Left kidney (tissue), 2 donors: ENCODE results near the gene ANKH. TPM values are rescaled to one million over a fixed set of nuclear protein-coding genes. Genes with fewer than 3 reads are reported as not detected.

Experiments used
- DNase-seq: peaks from one replicate; pipeline ENCODE4 v3.0.0-alpha.2; 2013
- polyA plus RNA-seq: library from polyadenylated mRNA; unstranded; fragments of 120-200 nt; gene quantifications from one replicate; pipeline ENCODE4 v1.2.1, GENCODE V29; 2013; ENCODE audit not compliant: insufficient read length

ANKH gene
- polyA plus RNA-seq, 1 donor, result 10.5 TPM

- DNase-seq, result no peak
These were observed 156.1 kb downstream of the ANKH start for GRCh38 chr5:14715481-14715880.

GRCh38 chr5:14714706-14715105 lies 156.9 kb downstream of the ANKH start:
- no peak for DNase-seq

DNA sequence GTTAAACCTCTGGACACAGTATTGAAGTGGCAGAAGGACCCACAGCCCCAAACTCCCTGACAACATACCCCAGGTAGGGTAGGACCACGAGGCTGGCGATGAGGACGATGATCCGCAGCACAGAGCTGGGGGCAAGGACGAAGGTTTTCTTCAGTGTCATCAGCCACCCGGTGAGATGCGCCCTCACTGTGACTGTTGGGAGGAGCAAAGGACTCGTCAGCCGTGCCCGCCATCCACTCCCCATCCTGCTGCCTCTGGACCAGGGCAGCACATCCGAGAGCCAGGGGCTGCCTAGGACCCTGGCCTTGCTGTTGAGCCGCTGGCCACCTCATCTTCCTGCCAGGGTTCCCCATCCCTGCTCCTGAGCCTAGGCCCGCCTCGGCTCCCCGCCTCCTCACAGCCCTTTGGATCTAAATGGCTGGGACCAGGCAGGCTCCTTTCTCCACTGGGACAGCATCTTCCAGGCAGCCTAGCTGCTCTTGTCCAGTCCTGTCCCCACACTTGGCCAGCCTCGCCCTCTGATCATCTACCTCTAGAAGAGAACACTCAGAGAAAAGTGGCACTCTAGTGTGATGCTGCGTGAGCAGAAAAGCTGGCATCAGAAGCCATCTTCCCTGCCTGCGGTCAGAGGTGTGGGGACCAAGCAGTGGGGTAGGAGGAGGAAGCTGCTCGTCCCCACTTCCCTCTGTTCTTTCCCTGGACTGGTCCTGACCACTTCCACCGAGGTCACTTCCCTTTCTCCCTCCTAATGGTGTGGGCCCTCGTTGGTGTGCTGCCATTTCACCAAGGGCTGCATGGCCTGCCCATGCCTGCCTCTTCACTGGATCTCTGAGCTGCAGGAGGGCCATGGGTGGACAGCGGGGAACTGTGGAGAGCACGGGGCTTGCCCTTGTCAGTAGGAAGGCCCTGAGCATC lies 157.8 kb downstream of the ANKH start:
- no peak for DNase-seq

DNA sequence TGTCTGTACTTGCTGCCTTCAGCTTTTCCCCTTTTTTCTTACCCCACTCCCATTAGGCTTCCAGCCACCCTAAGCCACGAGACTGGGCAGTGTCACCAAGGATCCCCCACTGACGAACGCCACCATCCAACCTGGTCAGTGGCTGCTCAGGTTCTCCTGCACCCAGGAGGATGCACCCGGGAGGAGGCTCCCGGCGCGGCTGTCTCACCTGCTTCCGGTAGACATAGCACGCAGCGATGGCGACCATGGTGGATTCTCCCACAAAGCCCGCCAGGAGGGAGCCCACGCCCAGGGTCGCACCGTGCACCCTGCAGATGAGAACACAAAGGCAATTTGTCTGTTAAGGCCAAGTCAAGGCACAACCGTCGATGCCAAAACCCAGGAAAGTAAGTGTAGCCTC lies 158.9 kb downstream of the ANKH start:
- no peak for DNase-seq

DNA sequence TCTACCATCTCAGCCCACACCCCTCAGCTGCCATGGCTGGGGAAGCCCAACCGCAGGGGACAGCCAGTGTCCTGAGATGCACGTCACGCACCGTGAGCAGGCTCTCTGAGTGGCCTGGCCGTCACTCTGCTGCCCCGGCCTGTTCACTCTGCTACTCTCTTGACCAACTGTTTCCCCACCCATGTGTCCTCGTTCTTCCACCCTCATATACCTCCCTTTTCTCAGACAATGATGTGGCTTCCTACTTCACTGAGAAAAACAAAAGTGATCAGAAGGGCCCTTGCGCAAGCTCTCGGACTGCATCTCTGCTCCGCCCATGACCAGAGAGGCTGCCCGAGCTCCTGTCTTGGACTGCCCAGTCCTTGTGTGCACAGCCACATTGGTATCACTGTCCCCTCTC lies 159.4 kb downstream of the ANKH start:
- DNase-seq, result no peak

GRCh38 chr5:14710313-14710994 lies 161.1 kb downstream of the ANKH start:
- no peak for DNase-seq

DNA sequence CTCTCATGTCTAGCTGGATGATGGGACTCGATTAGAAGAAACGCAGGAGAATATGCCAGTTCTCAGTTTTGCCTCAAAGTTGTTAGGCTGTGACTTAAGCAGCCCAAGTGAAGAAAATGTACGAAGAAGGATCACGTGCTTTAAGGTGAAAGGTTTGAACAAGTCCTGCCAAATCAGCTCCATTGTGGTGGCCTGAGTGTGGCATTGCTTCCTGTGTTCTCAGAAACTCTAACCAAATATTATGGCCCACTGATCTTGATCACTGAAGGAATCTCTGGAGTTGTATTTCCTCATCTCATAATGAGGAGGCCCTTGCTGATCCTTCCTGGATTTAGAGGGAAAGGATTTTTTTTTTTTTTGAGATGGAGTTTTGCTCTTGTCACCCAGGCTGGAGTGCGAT lies 163.0 kb downstream of the ANKH start:
- no peak for DNase-seq

DNA sequence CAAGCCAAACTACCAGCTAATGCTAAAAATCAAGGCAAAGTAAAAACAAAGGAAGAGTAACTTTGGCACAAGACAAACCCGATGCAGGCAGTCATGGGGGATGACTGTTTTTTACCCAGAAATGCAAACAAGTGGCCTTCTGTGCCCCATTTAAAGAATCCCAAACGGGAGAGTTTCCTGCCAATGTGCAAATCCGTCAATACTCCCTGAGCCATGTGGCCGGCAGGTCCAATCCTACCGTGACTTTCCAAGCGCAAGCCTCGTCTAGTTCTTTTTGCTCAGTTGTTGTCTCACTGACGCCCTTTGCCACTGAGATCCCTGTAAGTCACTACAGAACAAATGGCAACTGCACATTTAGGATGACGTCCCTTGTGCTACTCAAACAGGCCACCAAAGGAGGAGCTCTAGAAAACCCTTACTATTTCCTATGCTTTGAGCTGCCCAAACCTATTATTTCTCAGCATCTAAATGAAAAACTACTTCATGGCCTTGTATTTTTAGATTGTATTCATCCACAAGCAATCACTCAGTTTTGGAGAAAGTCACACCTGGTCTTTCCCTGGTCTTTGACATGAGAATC lies 163.7 kb downstream of the ANKH start:
- no peak for DNase-seq

GRCh38 chr5:14706615-14707021 lies 165.0 kb downstream of the ANKH start:
- no peak for DNase-seq

GRCh38 chr5:14705556-14705955 lies 166.0 kb downstream of the ANKH start:
- no peak for DNase-seq

GRCh38 chr5:14702238-14702839 lies 169.2 kb downstream of the ANKH start:
- no peak for DNase-seq

DNA sequence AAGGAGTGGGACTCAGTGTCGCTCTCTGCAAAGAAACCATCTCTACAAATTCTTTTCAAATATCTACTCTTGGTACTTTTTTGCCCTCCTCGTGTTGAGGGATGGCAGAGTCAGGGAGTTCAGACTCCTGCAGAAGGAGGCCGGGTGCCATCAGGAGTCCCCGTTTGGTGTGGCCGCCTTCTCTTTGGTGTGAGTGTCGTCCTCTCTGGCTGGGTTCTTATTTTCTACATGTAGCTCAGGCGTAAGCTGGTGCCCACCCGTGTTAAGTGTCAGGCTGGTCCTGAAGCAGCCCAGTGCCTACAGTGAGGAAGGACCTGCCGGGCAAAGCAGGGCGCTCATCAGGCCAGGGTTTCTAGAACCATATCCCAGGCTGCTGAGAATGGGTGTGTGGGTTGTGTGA lies 170.0 kb downstream of the ANKH start:
- DNase-seq, result no peak

GRCh38 chr5:14700478-14701436 lies 170.8 kb downstream of the ANKH start:
- no peak for DNase-seq

GRCh38 chr5:14699807-14700400 lies 171.7 kb downstream of the ANKH start:
- no peak for DNase-seq

DNA sequence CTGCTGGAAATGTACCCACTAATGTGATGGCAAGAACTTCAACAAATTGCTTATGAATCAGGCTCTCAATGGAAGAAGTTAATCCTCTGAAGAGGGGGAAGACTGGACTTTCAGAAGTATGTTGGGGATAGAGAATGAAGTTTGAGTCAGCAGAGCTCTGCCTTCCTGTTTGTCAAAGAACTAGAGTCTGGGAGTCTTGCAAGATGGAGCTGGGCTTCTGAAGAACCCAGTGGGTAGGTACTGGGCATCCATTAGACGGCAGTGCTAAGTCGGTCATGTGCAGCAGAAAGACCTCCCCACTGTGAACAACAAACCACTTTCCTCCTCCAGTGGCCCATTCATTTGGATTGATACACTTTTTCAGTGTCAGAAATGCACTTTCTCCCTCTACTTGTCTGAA lies 172.4 kb downstream of the ANKH start:
- DNase-seq, result no peak

DNA sequence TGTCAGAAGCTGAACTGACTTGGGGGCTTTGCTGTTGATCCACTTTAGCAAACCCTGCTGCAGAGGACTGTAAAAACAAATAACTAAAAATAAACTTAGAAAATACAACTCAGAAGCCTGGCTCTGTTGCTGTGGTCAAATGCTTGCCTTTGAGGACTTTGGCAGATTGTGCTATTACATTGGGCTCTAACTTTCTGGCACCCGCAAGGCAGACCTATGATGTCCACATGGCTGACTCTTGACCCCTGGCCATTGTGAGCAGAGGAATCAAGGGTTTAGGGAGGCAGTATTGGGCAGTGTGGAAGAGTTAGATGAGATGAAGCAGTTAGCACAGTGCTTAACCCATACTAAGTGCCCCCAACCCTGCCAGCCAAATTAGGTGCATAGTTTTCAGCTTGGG lies 173.1 kb downstream of the ANKH start:
- no peak for DNase-seq

GRCh38 chr5:14696851-14697250 lies 174.7 kb downstream of the ANKH start:
- no peak for DNase-seq

- no peak for DNase-seq
These were observed 175.5 kb downstream of the ANKH start for GRCh38 chr5:14696057-14696456.

- no peak for DNase-seq
These were observed 176.4 kb downstream of the ANKH start for GRCh38 chr5:14695152-14695551.

GRCh38 chr5:14693070-14693469 lies 178.5 kb downstream of the ANKH start:
- DNase-seq, result no peak

- DNase-seq, result no peak
These were observed 184.4 kb downstream of the ANKH start for GRCh38 chr5:14687023-14687665.
